Measurements from ENCODE around the gene TACC3.

DNA sequence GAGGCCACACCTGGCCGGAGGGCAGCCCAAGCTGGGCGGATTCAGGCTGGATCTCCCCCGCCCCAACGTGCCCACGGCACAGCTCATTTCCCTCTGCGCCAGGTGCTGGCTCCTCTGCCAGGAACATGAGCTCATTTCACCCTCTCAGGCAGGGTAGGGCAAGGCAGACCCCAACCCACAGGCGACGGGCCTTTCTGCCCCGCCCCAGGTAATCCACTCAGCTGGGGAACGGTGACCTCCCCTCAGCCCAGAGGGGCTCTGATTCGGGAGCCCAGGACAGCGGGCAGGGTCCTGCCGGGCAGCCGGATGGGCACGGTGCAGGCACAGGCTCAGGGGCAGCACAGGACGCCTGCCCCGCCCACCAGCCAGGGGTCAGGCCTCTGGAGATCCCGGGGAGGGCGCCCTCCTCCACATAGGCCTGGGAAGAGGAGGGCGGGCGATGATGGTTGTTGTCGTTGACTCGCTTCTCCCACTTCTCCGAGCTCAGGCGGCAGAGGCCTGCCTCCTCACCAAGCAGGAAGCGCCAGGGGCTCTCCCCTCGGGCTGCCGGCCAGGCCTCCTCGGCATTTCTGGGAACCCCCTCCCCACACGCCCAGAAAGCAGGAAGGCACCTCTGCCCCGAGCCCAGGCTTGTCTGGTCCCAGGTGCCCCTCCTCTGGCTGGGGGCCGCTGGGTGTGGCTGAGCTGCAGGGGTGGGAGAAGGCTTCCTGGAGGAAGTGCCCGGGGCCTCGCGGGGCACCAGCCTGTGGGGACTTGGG lies 31.1 kb downstream of the TACC3 start:
- TF ChIP-seq, protein P1, sequence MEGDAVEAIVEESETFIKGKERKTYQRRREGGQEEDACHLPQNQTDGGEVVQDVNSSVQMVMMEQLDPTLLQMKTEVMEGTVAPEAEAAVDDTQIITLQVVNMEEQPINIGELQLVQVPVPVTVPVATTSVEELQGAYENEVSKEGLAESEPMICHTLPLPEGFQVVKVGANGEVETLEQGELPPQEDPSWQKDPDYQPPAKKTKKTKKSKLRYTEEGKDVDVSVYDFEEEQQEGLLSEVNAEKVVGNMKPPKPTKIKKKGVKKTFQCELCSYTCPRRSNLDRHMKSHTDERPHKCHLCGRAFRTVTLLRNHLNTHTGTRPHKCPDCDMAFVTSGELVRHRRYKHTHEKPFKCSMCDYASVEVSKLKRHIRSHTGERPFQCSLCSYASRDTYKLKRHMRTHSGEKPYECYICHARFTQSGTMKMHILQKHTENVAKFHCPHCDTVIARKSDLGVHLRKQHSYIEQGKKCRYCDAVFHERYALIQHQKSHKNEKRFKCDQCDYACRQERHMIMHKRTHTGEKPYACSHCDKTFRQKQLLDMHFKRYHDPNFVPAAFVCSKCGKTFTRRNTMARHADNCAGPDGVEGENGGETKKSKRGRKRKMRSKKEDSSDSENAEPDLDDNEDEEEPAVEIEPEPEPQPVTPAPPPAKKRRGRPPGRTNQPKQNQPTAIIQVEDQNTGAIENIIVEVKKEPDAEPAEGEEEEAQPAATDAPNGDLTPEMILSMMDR (IDR thresholded peaks at IDR 0.05) = no peak
- TF ChIP-seq POLR2AphosphoS5 (IDR thresholded peaks at IDR 0.05; ENCODE audit: low read depth, low read length) = no peak
- TF ChIP-seq, protein P2, sequence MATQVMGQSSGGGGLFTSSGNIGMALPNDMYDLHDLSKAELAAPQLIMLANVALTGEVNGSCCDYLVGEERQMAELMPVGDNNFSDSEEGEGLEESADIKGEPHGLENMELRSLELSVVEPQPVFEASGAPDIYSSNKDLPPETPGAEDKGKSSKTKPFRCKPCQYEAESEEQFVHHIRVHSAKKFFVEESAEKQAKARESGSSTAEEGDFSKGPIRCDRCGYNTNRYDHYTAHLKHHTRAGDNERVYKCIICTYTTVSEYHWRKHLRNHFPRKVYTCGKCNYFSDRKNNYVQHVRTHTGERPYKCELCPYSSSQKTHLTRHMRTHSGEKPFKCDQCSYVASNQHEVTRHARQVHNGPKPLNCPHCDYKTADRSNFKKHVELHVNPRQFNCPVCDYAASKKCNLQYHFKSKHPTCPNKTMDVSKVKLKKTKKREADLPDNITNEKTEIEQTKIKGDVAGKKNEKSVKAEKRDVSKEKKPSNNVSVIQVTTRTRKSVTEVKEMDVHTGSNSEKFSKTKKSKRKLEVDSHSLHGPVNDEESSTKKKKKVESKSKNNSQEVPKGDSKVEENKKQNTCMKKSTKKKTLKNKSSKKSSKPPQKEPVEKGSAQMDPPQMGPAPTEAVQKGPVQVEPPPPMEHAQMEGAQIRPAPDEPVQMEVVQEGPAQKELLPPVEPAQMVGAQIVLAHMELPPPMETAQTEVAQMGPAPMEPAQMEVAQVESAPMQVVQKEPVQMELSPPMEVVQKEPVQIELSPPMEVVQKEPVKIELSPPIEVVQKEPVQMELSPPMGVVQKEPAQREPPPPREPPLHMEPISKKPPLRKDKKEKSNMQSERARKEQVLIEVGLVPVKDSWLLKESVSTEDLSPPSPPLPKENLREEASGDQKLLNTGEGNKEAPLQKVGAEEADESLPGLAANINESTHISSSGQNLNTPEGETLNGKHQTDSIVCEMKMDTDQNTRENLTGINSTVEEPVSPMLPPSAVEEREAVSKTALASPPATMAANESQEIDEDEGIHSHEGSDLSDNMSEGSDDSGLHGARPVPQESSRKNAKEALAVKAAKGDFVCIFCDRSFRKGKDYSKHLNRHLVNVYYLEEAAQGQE (IDR thresholded peaks at IDR 0.05; ENCODE audit: insufficient read depth in 1 of 2, low read depth in 2 of 2, low read length in 1 of 2) = no peak
- TF ChIP-seq TCF7L2 (IDR thresholded peaks at IDR 0.05; ENCODE audit: low read depth, low read length) = no peak

Data from Panc1 (cell line).